A204.1 (cell line): ENCODE measurements around the gene HSD17B11.
"Not testable (repeated sequence)": the region's sequence is repeated elsewhere in the genome, so short reads cannot be mapped to it uniquely, and the experiment has no call there.

ENCODE experiments used
- FAIRE-seq: peaks from 2 replicates; lab custom pipeline; 2012; peaks lifted over from hg19 to GRCh38; lab: Jason Lieb, UNC

The HSD17B11 gene, protein sequence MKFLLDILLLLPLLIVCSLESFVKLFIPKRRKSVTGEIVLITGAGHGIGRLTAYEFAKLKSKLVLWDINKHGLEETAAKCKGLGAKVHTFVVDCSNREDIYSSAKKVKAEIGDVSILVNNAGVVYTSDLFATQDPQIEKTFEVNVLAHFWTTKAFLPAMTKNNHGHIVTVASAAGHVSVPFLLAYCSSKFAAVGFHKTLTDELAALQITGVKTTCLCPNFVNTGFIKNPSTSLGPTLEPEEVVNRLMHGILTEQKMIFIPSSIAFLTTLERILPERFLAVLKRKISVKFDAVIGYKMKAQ

DNA sequence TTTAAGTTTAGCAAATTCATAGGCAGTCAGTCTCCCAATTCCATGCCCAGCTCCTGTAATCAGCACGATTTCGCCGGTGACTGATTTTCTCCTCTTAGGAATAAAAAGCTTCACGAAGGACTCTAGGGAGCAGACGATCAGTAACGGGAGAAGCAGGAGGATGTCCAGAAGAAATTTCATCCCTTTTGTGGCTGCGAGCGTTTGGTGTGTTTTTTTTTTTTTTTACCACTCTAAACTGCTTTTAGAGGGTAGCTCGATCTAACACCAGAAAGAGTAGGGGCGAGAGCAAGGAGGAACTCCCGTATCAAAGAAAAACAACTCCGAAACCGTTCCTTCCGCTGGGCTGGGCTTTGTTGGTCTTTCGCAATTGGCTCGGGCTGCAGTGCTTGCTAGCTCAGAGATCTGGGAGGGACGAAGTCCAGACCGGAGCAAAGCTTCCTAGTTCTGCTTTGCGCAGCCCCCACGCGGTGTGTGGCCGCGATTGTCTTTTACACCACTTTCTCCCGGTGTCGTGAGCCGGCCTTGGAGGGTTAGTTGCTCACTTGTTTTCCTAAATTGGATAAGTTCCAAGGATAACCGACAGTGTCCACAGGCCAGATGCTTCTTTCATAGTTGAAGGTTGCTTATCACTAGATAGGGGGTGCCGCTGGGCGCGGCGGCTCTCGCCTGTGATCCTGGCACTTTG is at the start of gene HSD17B11:
Gene HSD17B11 (minus strand): TSS at position 298 of the 685 bp plus-strand sequence. CDS start 118 bp downstream, at position 180.
- peak; percentile 92 for FAIRE-seq

DNA sequence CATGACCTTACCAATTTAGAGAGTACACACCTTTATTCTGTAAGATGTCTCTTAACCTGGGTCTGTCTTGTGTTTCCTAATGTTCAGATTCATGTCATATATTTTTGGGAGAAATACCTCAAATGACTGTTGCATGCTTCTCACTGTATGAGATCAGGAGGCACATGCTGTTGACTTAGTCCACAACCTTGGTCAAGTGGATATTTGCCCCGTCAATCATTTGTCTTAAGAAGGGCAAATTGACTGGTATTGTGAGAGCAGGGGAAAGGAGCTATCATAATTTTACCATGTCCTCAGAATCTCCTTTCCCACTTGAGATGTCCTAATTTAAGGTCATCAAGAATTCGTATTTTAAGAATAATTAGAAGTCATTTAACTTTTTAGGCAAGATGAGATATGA is 42.4 kb upstream of the HSD17B11 start:
- FAIRE-seq = no peak

DNA sequence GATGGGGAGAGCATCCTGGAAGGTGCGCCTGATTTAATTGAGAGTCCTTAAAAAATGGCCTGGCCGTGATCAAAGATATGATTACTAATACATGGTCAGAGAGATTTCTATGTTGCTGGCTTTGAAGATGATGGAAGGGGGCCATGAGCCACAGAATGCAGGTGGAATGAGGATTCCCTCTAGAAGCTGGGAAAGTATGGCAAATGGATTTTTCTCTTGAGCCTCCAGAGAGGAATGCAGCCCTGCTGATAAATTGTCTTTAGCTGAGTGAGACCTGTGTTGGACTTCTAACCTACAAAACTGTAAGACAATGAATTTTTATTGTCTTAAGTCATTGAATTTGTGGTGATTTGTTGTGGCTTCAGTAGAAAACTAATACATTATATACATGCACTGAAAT is 39.0 kb upstream of the HSD17B11 start:
- FAIRE-seq = no peak

DNA sequence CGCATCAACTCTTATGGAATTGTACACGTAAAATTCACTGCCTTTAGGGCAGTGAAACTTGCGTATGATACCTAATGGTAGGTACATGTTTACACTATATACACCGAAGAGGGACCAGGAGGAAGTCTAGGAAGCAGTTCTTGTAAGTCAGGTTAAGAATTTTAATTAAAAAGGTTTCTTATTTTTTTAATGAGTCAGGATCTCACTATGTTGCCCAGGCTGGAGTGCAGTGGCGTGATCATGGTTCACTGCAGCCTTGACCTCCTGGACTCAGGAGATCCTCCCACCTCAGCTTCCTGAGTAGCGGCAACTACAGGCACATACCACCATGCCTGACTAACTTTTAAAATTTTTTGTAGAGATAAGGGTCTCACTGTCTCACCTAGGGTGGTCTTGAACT is 38.0 kb upstream of the HSD17B11 start:
- no peak for FAIRE-seq

DNA sequence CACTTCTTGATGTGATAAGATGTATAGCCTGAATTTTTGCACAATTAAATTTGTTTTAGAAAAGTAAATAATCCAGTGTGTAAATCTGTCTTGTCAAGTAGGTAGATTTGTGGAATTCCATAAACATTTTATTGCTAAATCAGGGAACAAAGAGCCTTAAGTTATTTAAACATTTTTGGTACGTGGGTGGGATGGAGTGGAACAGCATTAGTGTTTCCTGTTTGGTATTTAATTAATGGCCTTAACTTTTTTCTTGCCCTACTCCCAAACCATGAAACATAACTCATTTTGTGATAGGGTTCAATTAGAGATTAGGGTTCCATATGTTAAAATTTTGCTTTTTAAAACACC is 36.5 kb upstream of the HSD17B11 start:
- FAIRE-seq = no peak

DNA sequence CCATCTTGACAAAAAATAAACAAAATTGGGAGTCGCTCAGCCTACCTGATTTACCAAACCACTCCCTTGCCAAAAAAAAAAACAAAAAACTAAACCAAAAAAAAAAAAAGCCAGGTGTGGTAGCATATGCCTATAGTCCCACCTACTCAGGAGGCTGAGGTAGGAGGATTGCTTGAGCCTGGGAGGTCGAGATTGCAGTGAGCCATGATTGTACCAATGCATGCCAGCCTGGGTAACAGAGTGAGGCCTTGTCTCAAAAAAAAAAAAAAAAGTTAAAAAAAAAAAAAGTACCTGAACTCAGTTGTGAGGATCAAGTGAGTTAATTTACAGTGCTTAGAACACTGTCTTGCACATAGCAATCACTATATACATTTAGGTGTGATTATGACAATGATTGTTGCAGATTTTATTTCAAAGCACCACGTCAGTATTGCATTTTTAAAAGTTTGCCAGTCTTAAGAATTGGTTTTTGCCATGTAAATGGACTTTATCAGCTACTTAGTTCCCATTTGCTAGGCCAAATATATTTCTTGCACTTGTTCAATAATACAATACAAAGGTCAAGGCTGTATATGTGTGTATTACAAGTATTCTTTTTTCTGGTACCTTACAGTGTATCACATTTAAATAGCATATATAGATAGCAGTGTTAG is 36.0 kb upstream of the HSD17B11 start:
- FAIRE-seq = no peak

DNA sequence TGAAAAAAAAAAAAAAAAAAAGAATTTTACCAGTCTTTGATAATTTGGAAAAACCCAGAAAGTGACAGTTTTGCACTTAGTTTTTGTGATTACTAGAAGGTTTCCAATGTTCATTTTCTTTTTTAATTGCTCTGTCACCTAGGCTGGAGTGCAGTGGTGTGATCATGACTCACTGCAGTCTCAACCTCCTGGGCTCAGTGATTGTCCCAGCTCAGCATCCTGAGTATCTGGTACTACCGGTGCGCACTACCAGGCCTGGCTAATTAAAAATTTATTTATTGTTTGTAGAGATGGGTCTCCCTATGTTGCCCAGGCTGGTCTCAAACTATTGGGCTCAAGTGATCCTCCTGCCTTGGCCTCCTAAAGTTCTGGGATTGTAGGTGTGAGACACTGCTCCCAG is 34.7 kb upstream of the HSD17B11 start:
- no peak for FAIRE-seq

DNA sequence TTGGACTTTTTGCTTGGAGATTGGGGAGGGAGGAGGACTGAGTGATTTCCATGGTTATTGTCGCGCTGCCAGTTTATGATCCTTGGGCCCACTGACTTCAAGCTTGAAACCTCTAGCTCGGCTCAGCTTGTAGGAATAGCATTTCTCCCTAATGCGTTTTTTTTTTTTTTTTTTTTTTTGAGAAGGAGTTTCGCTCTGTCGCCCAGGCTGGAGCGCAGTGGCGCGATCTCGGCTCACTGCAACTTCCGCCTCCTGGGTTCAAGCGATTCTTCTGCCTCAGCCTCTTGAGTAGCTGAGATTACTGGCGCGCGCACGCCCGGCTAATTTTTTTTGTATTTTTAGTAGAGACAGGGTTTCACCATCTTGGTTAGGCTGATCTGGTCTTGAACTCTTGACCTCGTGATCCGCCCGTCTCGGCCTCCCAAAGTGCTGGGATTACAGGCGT is 33.1 kb upstream of the HSD17B11 start:
- not testable (repeated sequence) for FAIRE-seq

DNA sequence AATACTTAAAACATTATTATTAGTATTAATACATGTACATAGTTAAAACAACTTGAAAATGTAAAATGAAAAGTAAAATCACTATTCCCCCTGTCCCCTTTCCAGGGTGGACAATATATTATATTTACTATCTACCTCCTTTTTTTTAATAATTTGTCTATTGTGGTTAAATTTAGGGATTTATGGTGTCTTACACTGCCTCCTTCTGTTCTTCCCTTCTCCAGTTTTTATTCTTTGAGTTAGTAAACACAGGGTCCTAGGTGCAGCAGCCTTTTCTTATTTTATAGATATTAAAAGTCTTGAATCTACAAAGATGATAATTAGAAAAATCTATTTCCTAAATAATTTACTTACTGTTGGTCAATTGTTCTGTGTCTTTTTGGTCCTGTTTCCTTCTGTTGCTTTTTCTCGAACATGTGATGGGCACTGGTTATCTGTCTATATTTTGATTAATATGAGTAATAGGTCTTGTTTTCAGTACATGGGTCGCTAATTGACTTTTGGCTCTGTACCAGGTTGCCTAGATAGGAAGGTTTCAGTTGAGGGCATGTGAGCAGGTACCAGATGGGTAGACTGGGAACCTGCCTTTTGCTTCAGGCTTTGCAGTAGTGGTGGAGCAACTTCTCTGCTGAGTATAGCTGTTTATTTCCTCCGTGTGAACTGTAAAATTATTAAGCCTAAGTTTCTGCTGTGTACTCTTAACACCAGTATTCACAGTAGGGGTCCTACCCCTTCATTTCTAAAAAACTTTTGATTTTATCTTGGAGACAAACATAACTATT is 32.5 kb upstream of the HSD17B11 start:
- peak; percentile 14 for FAIRE-seq

DNA sequence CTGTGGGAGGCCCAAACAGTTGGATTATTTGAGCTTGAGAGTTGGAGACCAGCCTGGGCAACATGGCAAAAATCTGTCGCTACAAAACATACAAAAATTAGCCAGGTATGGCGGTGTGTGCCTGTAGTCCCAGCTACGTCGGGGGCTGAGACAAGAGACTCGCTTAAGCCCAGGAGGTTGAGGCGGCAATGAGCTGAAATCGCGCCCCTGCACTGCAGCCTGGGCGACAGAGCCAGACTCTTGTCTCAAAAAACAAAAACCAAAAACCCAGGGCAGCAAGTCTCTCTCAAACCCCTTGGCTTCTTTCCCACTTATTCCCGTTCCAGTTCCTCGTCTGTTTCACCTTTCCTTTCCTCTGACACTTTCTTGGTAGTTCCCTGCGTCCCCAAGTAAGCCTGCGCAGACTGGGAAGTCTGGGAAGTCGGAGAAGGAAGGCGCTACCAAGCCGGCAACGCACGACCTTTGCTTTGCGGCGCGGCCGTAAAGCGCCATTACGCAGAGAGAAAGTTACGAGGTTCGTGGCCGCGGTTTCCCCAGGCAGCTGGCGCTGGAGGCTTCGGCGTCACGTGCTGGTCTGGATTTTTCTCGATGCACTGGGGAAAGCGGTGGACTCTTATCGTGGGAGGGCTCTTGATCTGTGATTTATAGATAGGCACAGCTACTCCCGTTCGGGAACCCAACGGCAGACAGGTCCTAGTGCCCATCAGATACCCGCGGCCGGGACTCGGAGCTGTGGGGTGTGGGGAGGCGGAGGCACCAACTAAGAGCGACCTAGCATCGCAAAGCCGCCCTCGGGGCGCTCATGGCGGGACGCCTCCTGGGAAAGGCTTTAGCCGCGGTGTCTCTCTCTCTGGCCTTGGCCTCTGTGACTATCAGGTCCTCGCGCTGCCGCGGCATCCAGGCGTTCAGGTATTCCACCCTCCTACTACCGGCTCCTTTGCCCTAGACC is 31.4 kb upstream of the HSD17B11 start, which contains the start of gene NUDT9:
Gene NUDT9 (plus strand): TSS at position 470 of the 949 bp plus-strand sequence. CDS start 333 bp downstream, at position 803.
- peak; percentile 76 for FAIRE-seq

DNA sequence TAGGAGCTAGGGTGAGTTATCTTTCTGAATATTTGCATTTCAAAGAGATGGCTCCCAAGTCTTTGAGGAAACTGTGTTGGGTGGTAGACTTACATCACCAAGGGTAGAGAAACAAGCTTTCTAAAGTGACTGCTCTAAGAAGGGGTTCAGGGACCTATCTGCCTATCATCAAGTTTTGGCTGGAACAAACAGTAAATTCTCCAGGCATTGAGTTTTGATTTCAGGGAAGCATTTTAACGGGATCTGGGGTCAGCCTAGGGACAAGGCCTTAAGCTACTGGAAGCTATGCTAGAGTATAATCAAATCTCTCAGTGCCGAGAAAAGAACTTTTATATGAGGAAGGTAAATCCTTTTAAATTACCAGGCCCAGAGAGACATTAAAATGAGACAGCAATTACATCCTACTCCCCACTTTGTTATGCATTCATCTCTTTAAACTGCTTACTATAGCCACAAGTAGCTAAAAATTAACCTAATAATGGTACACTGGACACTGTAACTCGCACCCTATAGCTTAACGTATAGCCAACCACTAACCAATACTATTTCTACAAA is 29.4 kb upstream of the HSD17B11 start:
- no peak for FAIRE-seq

DNA sequence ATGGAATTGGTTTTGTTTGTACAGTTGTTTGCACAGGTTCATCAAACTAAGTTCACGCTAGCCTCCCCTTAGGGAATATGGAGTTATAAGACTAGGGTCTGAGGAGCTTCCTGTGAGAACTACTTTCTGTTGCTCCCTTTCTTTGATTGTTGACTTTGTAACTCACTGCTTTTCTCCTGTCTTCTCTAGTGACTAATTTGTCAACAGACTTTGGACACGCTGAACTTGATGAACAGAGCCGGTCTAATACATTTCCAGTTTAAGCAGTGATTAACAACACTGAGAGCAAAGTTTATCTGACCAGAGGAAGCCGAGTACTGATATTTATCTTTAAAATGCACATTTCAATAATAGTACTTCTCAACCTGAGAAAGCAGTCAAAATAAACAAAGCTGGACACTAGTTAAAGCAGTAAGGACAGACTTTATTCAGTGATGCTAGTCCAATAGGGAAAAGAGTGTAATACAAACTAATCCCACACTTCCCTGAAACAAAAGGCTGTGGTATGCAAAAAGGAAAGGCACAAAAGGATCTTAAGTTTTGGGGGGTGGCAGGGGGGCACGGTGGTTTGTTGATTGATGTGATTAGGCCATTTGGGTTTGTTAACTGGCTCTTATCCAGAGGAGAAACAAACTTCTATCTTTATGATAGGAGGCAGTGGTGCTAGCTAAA is 28.7 kb upstream of the HSD17B11 start:
- FAIRE-seq = no peak

DNA sequence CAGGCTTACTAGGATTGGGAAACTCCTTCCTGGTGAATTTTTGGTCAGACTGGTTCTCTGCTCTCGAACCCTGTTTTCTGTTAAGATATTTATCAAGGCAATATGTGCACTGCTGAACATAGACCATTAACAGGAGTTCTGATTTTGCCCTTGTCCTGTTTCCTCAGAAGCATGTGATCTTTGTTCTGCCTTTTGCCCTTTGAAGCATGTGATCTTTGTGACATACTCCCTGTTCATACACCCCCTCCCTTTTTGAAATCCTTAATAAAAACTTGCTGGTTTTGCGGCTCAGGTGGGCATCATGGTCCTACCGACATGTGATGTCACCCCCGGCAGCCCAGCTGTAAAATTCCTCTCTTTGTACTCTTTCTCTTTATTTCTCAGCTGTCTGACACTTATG is 27.4 kb upstream of the HSD17B11 start:
- not testable (repeated sequence) for FAIRE-seq

DNA sequence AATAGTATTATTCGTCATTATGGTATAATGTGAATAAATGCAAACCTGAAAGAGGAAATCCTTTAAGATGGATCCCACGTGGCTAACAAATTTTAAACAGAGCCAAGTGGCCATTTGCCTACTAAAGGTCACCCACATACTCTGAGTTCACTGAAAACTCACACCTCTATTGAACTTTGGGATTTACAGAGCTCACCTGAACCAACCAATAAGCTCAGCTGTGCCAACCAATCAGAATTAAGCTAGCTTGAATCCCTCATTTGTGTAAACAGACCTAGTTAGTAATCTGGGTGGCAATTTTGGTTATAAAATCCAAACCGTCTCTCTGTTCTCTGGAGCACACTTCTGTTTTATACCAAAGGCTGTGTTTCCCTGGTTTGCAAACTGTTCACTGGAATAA is 26.0 kb upstream of the HSD17B11 start:
- FAIRE-seq = no peak

DNA sequence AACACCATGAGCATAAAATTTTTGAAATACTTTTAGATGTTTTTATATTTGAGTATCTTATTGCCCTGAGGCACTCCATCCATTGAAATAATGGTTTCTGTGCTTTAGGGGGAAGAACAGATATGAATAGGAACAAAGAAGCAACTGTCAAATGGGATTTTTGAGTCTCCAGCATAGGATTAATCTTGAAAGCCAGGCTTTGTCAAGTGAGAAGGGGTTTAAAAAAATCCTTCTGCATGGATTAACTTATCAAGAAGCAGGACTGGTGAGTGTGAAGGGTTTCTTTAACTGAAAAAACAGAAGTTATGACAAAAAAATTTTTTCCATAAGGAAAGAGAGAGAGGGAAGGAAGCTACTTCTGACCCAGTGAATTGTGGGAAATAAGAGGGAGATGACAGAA is 23.8 kb upstream of the HSD17B11 start:
- FAIRE-seq = no peak

DNA sequence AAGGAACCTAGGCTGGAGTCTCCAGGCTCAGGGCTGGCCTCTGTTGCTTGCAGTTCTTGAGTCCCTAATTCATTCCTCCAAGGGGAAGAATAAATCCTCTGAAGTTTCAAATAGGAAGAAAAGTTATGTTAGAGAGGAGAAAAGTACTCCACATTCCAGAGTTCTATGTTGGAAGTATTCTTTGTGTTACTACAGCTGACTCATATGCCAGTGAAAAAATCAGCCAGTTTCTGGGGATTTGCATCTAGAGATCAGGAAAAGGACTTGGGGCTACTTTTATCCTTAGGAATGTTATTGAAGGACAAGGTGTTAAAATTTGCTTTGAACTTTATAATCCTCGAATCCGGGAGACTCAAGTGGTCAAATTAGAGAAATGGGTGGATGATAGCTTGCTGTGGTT is 19.7 kb upstream of the HSD17B11 start:
- no peak for FAIRE-seq

DNA sequence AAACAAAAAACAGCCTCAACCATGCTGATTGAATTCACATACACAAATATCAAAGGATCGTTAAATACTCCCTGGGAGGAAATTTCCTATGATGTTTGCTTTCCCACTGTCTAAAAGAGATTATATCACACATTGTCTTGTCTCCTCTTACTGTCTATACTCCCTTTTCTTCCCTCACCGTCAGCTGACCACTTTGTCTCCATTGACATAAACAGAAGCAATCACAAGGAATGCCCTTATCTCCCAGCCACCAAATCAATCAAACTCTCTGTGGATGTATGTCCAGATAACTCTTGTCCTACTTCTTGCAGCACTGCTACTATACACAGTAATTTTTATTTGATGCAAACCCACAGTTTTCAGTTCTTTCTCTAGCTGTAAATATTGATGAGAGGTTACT is 19.2 kb upstream of the HSD17B11 start:
- FAIRE-seq = no peak

DNA sequence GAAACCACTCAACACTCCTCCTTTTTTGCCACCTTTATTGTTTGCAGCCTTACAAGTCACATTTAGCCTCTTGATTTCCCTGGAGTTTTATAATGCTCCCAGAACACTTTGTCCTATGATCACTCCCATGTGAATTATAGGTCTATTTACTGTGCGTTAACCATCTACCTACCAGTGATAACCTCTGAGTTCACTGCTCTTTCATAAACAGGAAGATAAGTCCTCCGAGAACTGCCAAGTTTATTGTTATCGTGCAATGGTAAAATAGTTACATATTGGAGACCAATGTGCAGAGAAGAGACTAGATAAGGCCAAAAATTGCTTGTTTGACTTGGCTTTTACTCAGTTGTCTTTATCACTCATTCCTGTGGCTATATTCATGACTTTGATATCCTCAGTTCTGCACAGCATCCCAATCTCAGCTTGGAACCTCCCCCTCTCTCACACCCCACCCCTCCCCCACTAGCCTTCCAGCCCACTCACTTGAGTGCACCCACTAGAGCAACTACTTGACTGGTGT is 18.5 kb upstream of the HSD17B11 start:
- no peak for FAIRE-seq

DNA sequence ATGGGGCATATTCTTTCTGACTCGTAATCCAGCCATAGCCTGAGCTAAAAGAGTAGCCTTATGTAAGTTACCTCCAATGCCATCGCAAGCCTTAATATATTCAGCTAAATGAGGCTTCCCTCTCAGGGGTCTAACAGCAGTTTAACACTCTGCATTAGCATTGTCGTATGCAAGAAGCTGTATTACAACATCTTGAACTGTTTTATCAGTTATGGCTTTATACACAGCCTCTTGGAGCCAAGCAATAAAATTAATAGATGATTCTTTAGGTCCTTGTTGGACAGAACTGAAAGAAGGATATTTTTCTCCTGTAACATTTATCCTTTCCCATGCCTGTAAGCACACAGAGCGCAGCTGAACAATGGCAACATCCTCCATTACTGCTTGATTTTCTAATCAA is 15.9 kb upstream of the HSD17B11 start:
- FAIRE-seq = not testable (repeated sequence)

DNA sequence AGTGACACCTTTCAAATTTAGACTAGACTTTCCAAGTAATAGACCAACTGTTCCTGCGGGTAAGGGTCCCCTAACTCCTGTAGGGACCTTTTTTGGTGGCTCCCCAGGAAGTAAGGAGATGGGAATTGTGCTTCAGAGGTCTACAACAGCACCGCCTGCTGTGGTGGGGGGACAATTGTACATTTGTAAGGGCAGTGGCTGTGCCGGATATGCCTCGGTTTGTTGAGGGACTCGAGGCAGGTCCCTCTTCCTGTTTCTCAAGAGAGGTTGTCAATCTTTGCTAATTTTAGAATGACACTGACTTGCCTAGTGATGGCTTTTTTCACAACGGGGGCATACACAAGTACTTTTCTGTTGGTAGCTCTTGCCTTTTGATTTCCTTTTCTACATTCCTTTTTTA is 15.5 kb upstream of the HSD17B11 start:
- no peak for FAIRE-seq
